ENCODE data around the gene NOP53. TPM values are rescaled to one million over a fixed set of nuclear protein-coding genes. Genes with fewer than 3 reads are reported as not detected.

Gene NOP53
- total RNA-seq, 4 donors from 2014 or later, result 154 to 426 (median 281) TPM

DNA sequence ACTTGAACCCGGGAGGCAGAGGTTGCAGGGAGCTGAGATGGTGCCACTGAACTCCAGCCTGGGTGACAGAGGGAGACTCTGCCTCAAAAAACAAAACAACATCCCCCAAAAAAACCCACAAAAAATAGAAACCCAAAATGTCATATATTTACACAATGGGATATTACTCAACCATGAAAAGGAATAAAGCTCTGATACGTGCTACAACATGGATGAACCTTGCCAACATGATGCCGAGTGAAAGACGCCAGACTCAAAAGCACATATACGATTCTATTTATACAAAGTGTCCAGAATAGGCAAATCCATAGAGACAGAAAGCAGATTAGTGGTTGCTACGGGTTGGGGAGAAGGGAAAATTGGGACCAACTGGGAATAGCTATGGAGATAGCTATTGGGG lies 61.1 kb downstream of the NOP53 start:
- TF ChIP-seq, protein P1, sequence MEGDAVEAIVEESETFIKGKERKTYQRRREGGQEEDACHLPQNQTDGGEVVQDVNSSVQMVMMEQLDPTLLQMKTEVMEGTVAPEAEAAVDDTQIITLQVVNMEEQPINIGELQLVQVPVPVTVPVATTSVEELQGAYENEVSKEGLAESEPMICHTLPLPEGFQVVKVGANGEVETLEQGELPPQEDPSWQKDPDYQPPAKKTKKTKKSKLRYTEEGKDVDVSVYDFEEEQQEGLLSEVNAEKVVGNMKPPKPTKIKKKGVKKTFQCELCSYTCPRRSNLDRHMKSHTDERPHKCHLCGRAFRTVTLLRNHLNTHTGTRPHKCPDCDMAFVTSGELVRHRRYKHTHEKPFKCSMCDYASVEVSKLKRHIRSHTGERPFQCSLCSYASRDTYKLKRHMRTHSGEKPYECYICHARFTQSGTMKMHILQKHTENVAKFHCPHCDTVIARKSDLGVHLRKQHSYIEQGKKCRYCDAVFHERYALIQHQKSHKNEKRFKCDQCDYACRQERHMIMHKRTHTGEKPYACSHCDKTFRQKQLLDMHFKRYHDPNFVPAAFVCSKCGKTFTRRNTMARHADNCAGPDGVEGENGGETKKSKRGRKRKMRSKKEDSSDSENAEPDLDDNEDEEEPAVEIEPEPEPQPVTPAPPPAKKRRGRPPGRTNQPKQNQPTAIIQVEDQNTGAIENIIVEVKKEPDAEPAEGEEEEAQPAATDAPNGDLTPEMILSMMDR (IDR thresholded peaks at IDR 0.05; ENCODE audit: low read depth), result no peak

Small RNA genes within 50 kb of the gene (small RNA-seq; reads per million reads assigned to genes)
- gene AC008745.1, result not detected
- not detected for gene SNORD23

Other genes with a start within 250 kb of the NOP53 start
- gene NAPA, start 230.5 kb upstream of the NOP53 start, total RNA-seq, result 100 to 1,000 TPM in 1 of 4 donors, 10 to 100 TPM in 3; 73.5 to 179 (median 90.9) TPM
- 1 to 10 TPM in 1 of 4 donors, under 1 TPM in 1, not detected in 2; 0.44 to 2.3 TPM for gene ZNF541, start 172.4 kb upstream of the NOP53 start, total RNA-seq
- gene BICRA, start 136.4 kb upstream of the NOP53 start, total RNA-seq, result 10 to 100 TPM in 2 of 4 donors, 1 to 10 TPM in 2; 5.1 to 13.2 (median 8.8) TPM
- gene EHD2, start 32.1 kb upstream of the NOP53 start, total RNA-seq, result 100 to 1,000 TPM in 3 of 4 donors, 10 to 100 TPM in 1; 77.5 to 340 (median 130) TPM
- 100 to 1,000 TPM; 185 to 262 (median 222) TPM for gene SELENOW, start 33.2 kb downstream of the NOP53 start, total RNA-seq
- gene TPRX1, start 59.0 kb downstream of the NOP53 start, total RNA-seq, result not detected
- not detected for gene CRX, start 76.4 kb downstream of the NOP53 start, total RNA-seq
- gene TPRX2, start 113.7 kb downstream of the NOP53 start, total RNA-seq, result not detected
- gene SULT2A1, start 140.8 kb downstream of the NOP53 start, total RNA-seq, result not detected
- gene BSPH1, start 246.6 kb downstream of the NOP53 start, total RNA-seq, result not detected
- not detected for gene ELSPBP1, start 249.1 kb downstream of the NOP53 start, total RNA-seq